HEK293T (cell line): ENCODE data around the gene GRIK4.

Experiments used
- CTCF ChIA-PET: fragments of 350-600 bp; formaldehyde crosslinking; extraction: SDS; loops from one replicate; lab custom pipeline; 2021; ENCODE audit warnings: antibody characterized with exemption, inconsistent platforms; lab: Yijun Ruan, JAX
- POLR2A ChIA-PET: fragments of 350-600 bp; formaldehyde crosslinking; extraction: SDS; loops from one replicate; lab custom pipeline; 2020; ENCODE audit warnings: antibody characterized with exemption, inconsistent platforms; lab: Yijun Ruan, JAX
- DNase-seq: peaks from one replicate; pipeline ENCODE4 v3.0.0; 2012; ENCODE audit warnings: mixed read lengths; ENCODE audit errors: extremely low spot score
- ARNT ChIP-seq: fragments of 450-650 bp; IDR thresholded peaks from 2 replicates; pipeline ENCODE4 v1.6.1; 2017; ENCODE audit warnings: mild to moderate bottlenecking
- BHLHE40 ChIP-seq: fragments of 450-650 bp; IDR thresholded peaks from 2 replicates; pipeline ENCODE4 v1.6.1; 2016; ENCODE audit warnings: mild to moderate bottlenecking, moderate library complexity, borderline replicate concordance
- CTBP1 ChIP-seq: fragments of 450-650 bp; IDR thresholded peaks from 2 replicates; pipeline ENCODE4 v1.6.1; 2016; ENCODE audit warnings: borderline replicate concordance
- ELF4 ChIP-seq: fragments of 450-650 bp; IDR thresholded peaks from 2 replicates; pipeline ENCODE4 v1.6.1; 2017; ENCODE audit warnings: antibody characterized with exemption
- FOXA1 ChIP-seq: fragments of 450-650 bp; IDR thresholded peaks from 2 replicates; pipeline ENCODE4 v1.6.1; 2016; ENCODE audit warnings: mild to moderate bottlenecking
- FOXK2 ChIP-seq: fragments of 450-650 bp; IDR thresholded peaks from 2 replicates; pipeline ENCODE4 v1.6.1; 2016; ENCODE audit warnings: mild to moderate bottlenecking
- FOXM1 ChIP-seq: fragments of 450-650 bp; IDR thresholded peaks from 2 replicates; pipeline ENCODE4 v1.6.1; 2017; ENCODE audit warnings: mild to moderate bottlenecking, borderline replicate concordance
- HDGF ChIP-seq: fragments of 450-650 bp; IDR thresholded peaks from 2 replicates; pipeline ENCODE4 v1.6.1; 2017; ENCODE audit warnings: antibody characterized with exemption, borderline replicate concordance
- L3MBTL2 ChIP-seq: fragments of 450-650 bp; conservative IDR thresholded peaks from 2 replicates; pipeline ENCODE4 v1.6.1; 2016; ENCODE audit warnings: mild to moderate bottlenecking
- LEF1 ChIP-seq: fragments of 450-650 bp; IDR thresholded peaks from 2 replicates; pipeline ENCODE4 v1.6.1; 2017; ENCODE audit warnings: mild to moderate bottlenecking, borderline replicate concordance
- NFRKB ChIP-seq: fragments of 450-650 bp; IDR thresholded peaks from 2 replicates; pipeline ENCODE4 v1.6.1; 2016; ENCODE audit warnings: mild to moderate bottlenecking, moderate library complexity
- SP1 ChIP-seq: fragments of 450-650 bp; IDR thresholded peaks from 2 replicates; pipeline ENCODE4 v1.6.1; 2017
- SUZ12 ChIP-seq: fragments of 450-650 bp; IDR thresholded peaks from 2 replicates; pipeline ENCODE4 v1.6.1; 2016; ENCODE audit warnings: mild to moderate bottlenecking
- TARDBP ChIP-seq: fragments of 450-650 bp; IDR thresholded peaks from 2 replicates; pipeline ENCODE4 v1.6.1; 2016
- ZNF384 ChIP-seq: fragments of 450-650 bp; IDR thresholded peaks from 2 replicates; pipeline ENCODE4 v1.6.1; 2016
- TF ChIP-seq, protein P1 (sequence below): fragments of 450-650 bp; IDR thresholded peaks from 2 replicates; pipeline ENCODE4 v1.6.1; 2016

The GRIK4 gene

GRCh38 chr11:120816176-120816575 is 304.6 kb downstream of the GRIK4 start:
- no peak for DNase-seq
- POLR2A ChIA-PET = no interaction called here
- CTCF ChIA-PET = no interaction called here
- TF ChIP-seq ELF4 (no peak), TARDBP (no peak), NFRKB (no peak), HDGF (no peak), BHLHE40 (no peak), ZNF384 (no peak), SP1 (no peak), ARNT (no peak), L3MBTL2 (no peak), FOXK2 (no peak), FOXM1 (no peak), FOXA1 (no peak), LEF1 (no peak), SUZ12 (no peak), CTBP1 (no peak)
- TF ChIP-seq, protein P1, sequence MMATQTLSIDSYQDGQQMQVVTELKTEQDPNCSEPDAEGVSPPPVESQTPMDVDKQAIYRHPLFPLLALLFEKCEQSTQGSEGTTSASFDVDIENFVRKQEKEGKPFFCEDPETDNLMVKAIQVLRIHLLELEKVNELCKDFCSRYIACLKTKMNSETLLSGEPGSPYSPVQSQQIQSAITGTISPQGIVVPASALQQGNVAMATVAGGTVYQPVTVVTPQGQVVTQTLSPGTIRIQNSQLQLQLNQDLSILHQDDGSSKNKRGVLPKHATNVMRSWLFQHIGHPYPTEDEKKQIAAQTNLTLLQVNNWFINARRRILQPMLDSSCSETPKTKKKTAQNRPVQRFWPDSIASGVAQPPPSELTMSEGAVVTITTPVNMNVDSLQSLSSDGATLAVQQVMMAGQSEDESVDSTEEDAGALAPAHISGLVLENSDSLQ = no peak

DNA sequence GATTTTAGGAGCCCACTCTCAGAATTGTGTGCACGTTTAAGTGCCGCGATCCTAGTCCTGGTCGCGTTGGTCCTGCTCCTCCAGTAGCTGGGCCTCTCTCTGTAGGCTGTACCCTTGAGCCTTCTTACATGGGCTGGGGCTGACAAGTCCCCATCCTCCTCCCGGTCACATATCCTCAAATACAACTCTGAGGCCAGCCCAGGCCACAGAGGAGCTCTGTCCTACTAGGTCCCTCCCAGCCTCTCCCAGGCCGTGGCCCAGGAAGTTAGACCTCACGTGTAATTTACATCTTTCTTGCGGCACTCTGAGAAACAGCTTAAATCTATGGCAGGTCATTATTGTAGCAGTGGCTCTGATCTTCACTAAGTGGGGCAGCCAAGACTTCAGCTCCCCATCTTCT is 305.2 kb downstream of the GRIK4 start:
- CTCF ChIA-PET = no interaction called here
- TF ChIP-seq SUZ12 (no peak), NFRKB (no peak), L3MBTL2 (no peak), FOXA1 (no peak), BHLHE40 (no peak), ELF4 (no peak), CTBP1 (no peak), HDGF (no peak), ARNT (no peak), FOXM1 (no peak), SP1 (no peak), LEF1 (no peak), TARDBP (no peak), FOXK2 (no peak), ZNF384 (no peak)
- TF ChIP-seq, protein P1 = no peak

DNA sequence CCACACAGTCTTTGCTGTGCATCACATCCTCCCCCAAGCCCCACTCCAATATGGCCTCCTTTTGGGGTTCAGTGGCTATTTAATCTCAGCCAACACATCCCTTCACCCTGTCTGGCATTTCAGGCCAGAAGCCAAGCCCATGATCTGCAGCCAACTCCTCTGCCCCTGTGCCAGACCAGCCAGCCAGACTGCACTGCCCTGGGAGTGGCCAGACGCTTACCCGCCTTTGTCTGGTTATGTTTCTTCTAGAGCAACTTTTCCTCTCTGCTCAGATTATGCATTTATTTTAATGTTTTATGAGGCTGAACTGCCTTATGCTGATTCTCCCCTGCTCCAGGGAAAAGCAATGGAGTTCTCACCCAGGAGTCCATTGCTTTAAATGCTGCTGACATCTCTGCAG is 305.6 kb downstream of the GRIK4 start:
- ChIA-PET POLR2A (no interaction called here), CTCF (no interaction called here)
- DNase-seq = no peak
- TF ChIP-seq TARDBP (no peak), CTBP1 (no peak), HDGF (no peak), BHLHE40 (no peak), ARNT (no peak)
- TF ChIP-seq, protein P1 = no peak

More for the DNA sequence above, 305.2 kb downstream of the GRIK4 start:
- no peak for DNase-seq
- POLR2A ChIA-PET = no interaction called here

GRCh38 chr11:120818097-120818496 is 306.5 kb downstream of the GRIK4 start:
- ChIA-PET POLR2A (no interaction called here), CTCF (no interaction called here)
- no peak for DNase-seq
- TF ChIP-seq BHLHE40 = no peak
- no peak for TF ChIP-seq L3MBTL2
- TF ChIP-seq NFRKB = no peak
- TF ChIP-seq ARNT = no peak
- no peak for TF ChIP-seq HDGF
- no peak for TF ChIP-seq CTBP1
- no peak for TF ChIP-seq LEF1
- no peak for TF ChIP-seq TARDBP
- TF ChIP-seq FOXA1 = no peak
- TF ChIP-seq, protein P1 = no peak
- no peak for TF ChIP-seq FOXM1
- no peak for TF ChIP-seq ELF4
- no peak for TF ChIP-seq SP1
- no peak for TF ChIP-seq ZNF384
- no peak for TF ChIP-seq SUZ12
- no peak for TF ChIP-seq FOXK2

DNA sequence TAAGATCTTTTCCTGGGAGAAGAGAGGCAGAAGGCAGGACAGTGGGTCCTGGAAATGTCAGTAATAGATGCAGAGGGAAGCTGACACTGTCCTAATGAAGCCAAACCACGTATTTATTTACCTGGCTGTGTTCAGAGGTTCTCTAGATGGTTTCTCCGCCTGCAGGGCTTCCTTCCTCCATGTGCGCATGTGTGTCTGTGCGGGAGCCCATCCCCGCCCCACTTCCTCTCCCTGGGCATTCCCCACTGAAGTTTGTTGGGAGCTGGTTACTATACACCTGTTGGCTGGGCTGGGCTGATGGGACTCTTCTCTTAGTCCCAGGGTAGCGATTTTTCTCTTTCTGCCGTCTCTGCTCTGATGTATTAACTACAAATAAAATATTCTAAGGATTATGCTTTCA is 307.5 kb downstream of the GRIK4 start:
- no peak for DNase-seq
- ChIA-PET POLR2A (no interaction called here), CTCF (interaction anchor here (0.6 to 0.9 kb wide), 2 partner anchors 17 to 518 kb away, joined by 3 read pairs; no protein-coding TSS in a partner anchor)
- TF ChIP-seq CTBP1 = no peak
- TF ChIP-seq TARDBP = no peak
- TF ChIP-seq, protein P1 = no peak
- TF ChIP-seq HDGF = no peak
- TF ChIP-seq FOXA1 = no peak
- no peak for TF ChIP-seq FOXM1
- no peak for TF ChIP-seq FOXK2
- TF ChIP-seq ELF4 = no peak
- TF ChIP-seq SUZ12 = no peak
- TF ChIP-seq ARNT = no peak
- TF ChIP-seq LEF1 = no peak
- TF ChIP-seq NFRKB = no peak
